A549 (cell line): Measurements from ENCODE around the gene ZSCAN25. TPM values are rescaled to one million over a fixed set of nuclear protein-coding genes. Genes with fewer than 3 reads are reported as not detected.

Source experiments
- ATAC-seq, 2 experiments: fragments of 200-7000 bp in 1 of 2; fragments of >200 bp in 1 of 2; cut with Nextera tagmentation in 1 of 2; cut with Tn5 transposase in 1 of 2; 3 replicates each; pipeline versions ENCODE4 v1.8.0 to v1.9.1; 2018 to 2020; ENCODE audit warnings: mild to moderate bottlenecking in 1 of 2, moderate library complexity in 1 of 2
- CTCF ChIA-PET: fragments of 300-600 bp; sonication (Branson Sonifier 250); formaldehyde crosslinking; extraction: SDS; loops from one replicate; lab custom pipeline; 2021; ENCODE audit warnings: antibody characterized with exemption, inconsistent platforms; lab: Yijun Ruan, JAX
- POLR2A ChIA-PET: fragments of 350-600 bp; formaldehyde crosslinking; extraction: SDS; loops from one replicate; lab custom pipeline; 2021; ENCODE audit warnings: antibody characterized with exemption, inconsistent platforms; lab: Yijun Ruan, JAX
- DNase-seq, 2 experiments: peaks; one replicate each; pipeline versions ENCODE4 v3.0.0 to v3.0.0-alpha.2; 2011 to 2016; ENCODE audit warnings: low read depth in 1 of 2, low spot score in 1 of 2
- FAIRE-seq: peaks from 2 replicates; lab custom pipeline; 2011; peaks lifted over from hg19 to GRCh38; lab: Jason Lieb, UNC
- H3K27ac ChIP-seq, 2 experiments: fragments of >200 bp; sonication (Bioruptor Twin); formaldehyde crosslinking; 3 replicates each; pipeline ENCODE4 v1.5.1; 2016 to 2017
- H3K4me1 ChIP-seq: fragments of >200 bp; sonication (Bioruptor Twin); formaldehyde crosslinking; 3 replicates; pipeline ENCODE4 v1.6.1; 2016
- H3K4me2 ChIP-seq: fragments of >200 bp; sonication (Bioruptor Twin); formaldehyde crosslinking; 3 replicates; pipeline ENCODE4 v1.6.1; 2016
- H3K4me3 ChIP-seq: fragments of >200 bp; sonication (Bioruptor Twin); formaldehyde crosslinking; 3 replicates; pipeline ENCODE4 v1.5.1; 2016
- H3K9me3 ChIP-seq: fragments of >200 bp; sonication (Bioruptor Twin); formaldehyde crosslinking; 3 replicates; pipeline ENCODE4 v1.6.1; 2016
- CBX2 ChIP-seq: fragments of 200-600 bp; sonication (generic); IDR thresholded peaks from 2 replicates; pipeline ENCODE4 v1.6.1; 2016; ENCODE audit warnings: low read depth, mild to moderate bottlenecking, borderline replicate concordance
- CEBPB ChIP-seq, 2 experiments: fragments of >200 bp in 1 of 2; sonication (Bioruptor Twin) in 1 of 2; formaldehyde crosslinking in 1 of 2; IDR thresholded peaks; 2 replicates each; pipeline ENCODE4 v1.6.1; 2012 to 2016
- CHD2 ChIP-seq: fragments of 150-350 bp; IDR thresholded peaks from 2 replicates; pipeline ENCODE4 v1.6.1; 2014; ENCODE audit warnings: low read length; ENCODE audit not compliant: partially characterized antibody
- EP300 ChIP-seq, 2 experiments: fragments of >200 bp; sonication (Bioruptor Twin); formaldehyde crosslinking; IDR thresholded peaks; 2 replicates in 1 of 2; 3 replicates in 1 of 2; pipeline ENCODE4 v1.6.1; 2016 to 2017
- FOSB ChIP-seq: fragments of 250-450 bp; sonication (Bioruptor Pico); IDR thresholded peaks from 2 replicates; pipeline ENCODE4 v1.5.0; 2020; ENCODE audit warnings: mild to moderate bottlenecking, moderate library complexity
- FOXS1 ChIP-seq: fragments of 250-450 bp; sonication (Bioruptor Pico); IDR thresholded peaks from 2 replicates; pipeline ENCODE4 v1.5.0; 2020; ENCODE audit warnings: mild to moderate bottlenecking, moderate library complexity
- GATA3 ChIP-seq: IDR thresholded peaks from 2 replicates; pipeline ENCODE4 v1.6.1; 2012; ENCODE audit warnings: borderline replicate concordance
- HDAC2 ChIP-seq: fragments of 200-600 bp; sonication (generic); IDR thresholded peaks from 2 replicates; pipeline ENCODE4 v1.6.1; 2016
- HEYL ChIP-seq: fragments of 250-450 bp; sonication (Bioruptor Pico); IDR thresholded peaks from 2 replicates; pipeline ENCODE4 v1.8.0; 2021; ENCODE audit warnings: mild to moderate bottlenecking, moderate library complexity
- HOXB5 ChIP-seq: fragments of 250-450 bp; sonication (Bioruptor Pico); IDR thresholded peaks from 2 replicates; pipeline ENCODE4 v1.5.0; 2020; ENCODE audit warnings: mild to moderate bottlenecking, moderate library complexity
- JUNB ChIP-seq: fragments of >200 bp; sonication (Bioruptor Twin); formaldehyde crosslinking; IDR thresholded peaks from 2 replicates; pipeline ENCODE4 v1.6.1; 2016
- MAZ ChIP-seq: fragments of 150-350 bp; IDR thresholded peaks from 2 replicates; pipeline ENCODE4 v1.6.1; 2014; ENCODE audit warnings: antibody characterized with exemption, low read depth, low read length, borderline replicate concordance
- MYC ChIP-seq: IDR thresholded peaks from 2 replicates; pipeline ENCODE4 v1.6.1; 2012; ENCODE audit warnings: mild to moderate bottlenecking, inconsistent platforms, low read length, improper control_type of control experiment, borderline replicate concordance
- NR3C1 ChIP-seq: fragments of >200 bp; sonication (Bioruptor Twin); formaldehyde crosslinking; IDR thresholded peaks from 3 replicates; pipeline ENCODE4 v1.6.1; 2017
- POLR2A ChIP-seq: IDR thresholded peaks from 2 replicates; pipeline ENCODE4 v1.6.1; 2012; ENCODE audit warnings: mild to moderate bottlenecking, low read length
- POLR2AphosphoS2 ChIP-seq: conservative IDR thresholded peaks from 2 replicates; pipeline ENCODE4 v1.6.1; 2012; ENCODE audit warnings: low read length, improper control_type of control experiment, inconsistent platforms
- RAD21 ChIP-seq, 2 experiments: fragments of >200 bp in 1 of 2; sonication (Bioruptor Twin) in 1 of 2; formaldehyde crosslinking in 1 of 2; IDR thresholded peaks in 1 of 2; conservative IDR thresholded peaks in 1 of 2; 2 replicates in 1 of 2; 3 replicates in 1 of 2; pipeline ENCODE4 v1.6.1; 2012 to 2018; ENCODE audit warnings: inconsistent platforms in 1 of 2
- RARB ChIP-seq: fragments of 250-450 bp; sonication (Bioruptor Pico); IDR thresholded peaks from 2 replicates; pipeline ENCODE4 v1.8.0; 2021; ENCODE audit warnings: mild to moderate bottlenecking, moderate library complexity
- RCOR1 ChIP-seq: fragments of 150-350 bp; IDR thresholded peaks from 2 replicates; pipeline ENCODE4 v1.6.1; 2014; ENCODE audit warnings: antibody characterized with exemption, low read length, low read depth
- RFX5 ChIP-seq: fragments of 450-650 bp; IDR thresholded peaks from 2 replicates; pipeline ENCODE4 v1.7.1; 2014; ENCODE audit warnings: antibody characterized with exemption, mild to moderate bottlenecking, moderate library complexity
- TFCP2L1 ChIP-seq: fragments of 250-450 bp; sonication (Bioruptor Pico); IDR thresholded peaks from 2 replicates; pipeline ENCODE4 v1.5.0; 2021; ENCODE audit warnings: mild to moderate bottlenecking
- ZC3H11A ChIP-seq: fragments of 450-650 bp; IDR thresholded peaks from 2 replicates; pipeline ENCODE4 v1.6.1; 2014; ENCODE audit warnings: antibody characterized with exemption, mild to moderate bottlenecking
- WGBS: methylation state at CpG from one replicate; pipeline ENCODE4 v1.1.6; 2017; ENCODE audit errors: missing lambda C conversion rate; 5-methylcytosine and 5-hydroxymethylcytosine counted together
- polyA plus RNA-seq, 4 experiments: library from polyadenylated mRNA; depleted of rRNA in 3 of 4; stranded (reverse); fragments of >200 nt; fragmentation: RNase III in 1 of 4; extraction: RNeasy Plus Mini Kit Qiagen cat#74134 plus additional on column Dnase treatment in 1 of 4; gene quantifications; 2 replicates in 3 of 4; 3 replicates in 1 of 4; pipeline ENCODE4 v1.2.3, GENCODE V29; 2011 to 2017
- TF ChIP-seq, protein P1 (sequence below): fragments of 250-450 bp; sonication (Bioruptor Pico); IDR thresholded peaks from 2 replicates; pipeline ENCODE4 v1.5.0; 2021; ENCODE audit warnings: mild to moderate bottlenecking, moderate library complexity, borderline replicate concordance
- TF ChIP-seq, protein P2 (sequence below): IDR thresholded peaks from 2 replicates; pipeline ENCODE4 v1.6.1; 2012
- TF ChIP-seq, protein P3 (sequence below): fragments of 250-450 bp; sonication (Bioruptor Pico); IDR thresholded peaks from 2 replicates; pipeline ENCODE4 v1.5.0; 2020; ENCODE audit warnings: low read depth, mild to moderate bottlenecking, moderate library complexity
- TF ChIP-seq, protein P4 (sequence below): fragments of >200 bp; sonication (Bioruptor Twin); formaldehyde crosslinking; IDR thresholded peaks from 3 replicates; pipeline ENCODE4 v1.5.1; 2016

ZSCAN25 gene
- polyA plus RNA-seq, 2 of the 4 experiments (the other 2 are of a cell fraction): 7.5 to 9.3 TPM

DNA sequence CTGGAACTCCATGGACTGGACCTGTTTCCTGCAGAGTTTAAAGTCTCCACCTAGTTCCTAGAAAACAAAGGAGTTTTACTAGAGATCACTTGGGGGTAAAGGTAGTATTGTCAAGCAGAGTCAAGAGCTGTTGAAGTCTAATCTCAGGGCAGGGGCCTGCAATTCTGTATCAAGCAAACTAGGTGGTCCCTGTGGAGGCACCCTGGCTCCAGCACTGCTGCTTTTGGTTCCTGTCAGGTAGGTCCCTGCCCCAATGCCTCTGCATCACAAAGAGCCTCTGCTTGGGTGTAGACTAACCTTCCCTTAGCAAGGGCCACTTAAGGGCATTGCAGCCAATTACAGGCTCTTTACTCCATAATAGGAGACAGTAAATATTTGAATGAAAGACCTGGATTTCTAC lies 22.5 kb downstream of the ZSCAN25 start (continued):
- TF ChIP-seq, protein P1, sequence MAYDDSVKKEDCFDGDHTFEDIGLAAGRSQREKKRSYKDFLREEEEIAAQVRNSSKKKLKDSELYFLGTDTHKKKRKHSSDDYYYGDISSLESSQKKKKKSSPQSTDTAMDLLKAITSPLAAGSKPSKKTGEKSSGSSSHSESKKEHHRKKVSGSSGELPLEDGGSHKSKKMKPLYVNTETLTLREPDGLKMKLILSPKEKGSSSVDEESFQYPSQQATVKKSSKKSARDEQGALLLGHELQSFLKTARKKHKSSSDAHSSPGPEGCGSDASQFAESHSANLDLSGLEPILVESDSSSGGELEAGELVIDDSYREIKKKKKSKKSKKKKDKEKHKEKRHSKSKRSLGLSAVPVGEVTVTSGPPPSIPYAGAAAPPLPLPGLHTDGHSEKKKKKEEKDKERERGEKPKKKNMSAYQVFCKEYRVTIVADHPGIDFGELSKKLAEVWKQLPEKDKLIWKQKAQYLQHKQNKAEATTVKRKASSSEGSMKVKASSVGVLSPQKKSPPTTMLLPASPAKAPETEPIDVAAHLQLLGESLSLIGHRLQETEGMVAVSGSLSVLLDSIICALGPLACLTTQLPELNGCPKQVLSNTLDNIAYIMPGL (CRISPR knock-in tag): no peak
- TF ChIP-seq EP300 (IDR thresholded peaks at IDR 0.05): no peak

DNA sequence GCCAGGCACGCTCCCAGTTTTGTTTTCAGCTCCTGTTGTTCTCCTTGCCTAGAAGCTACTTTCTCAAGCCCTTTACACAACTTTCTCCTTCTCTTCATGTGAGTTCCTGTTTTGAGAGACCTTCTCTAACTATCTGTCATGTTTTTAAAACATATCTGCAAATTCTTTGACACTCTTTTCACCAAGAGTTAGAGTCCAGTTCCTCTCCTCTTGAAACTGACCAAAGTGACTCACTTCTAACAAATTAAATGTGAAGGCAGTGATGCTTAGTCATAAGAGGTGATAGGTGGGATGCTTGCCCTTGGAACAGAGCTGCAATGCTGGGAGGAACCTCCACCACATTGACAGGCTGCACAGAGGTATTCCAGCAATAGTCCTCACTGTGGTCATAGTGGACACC lies 25.3 kb downstream of the ZSCAN25 start:
- FAIRE-seq: no peak
- H3K4me2 ChIP-seq: no peak overlapping the region
- H3K4me1 ChIP-seq: no peaks in the 10 kb centered on the region
- ATAC-seq: no peak
- ChIA-PET POLR2A (no interaction called here), CTCF (interaction anchor here (1.0 to 2.1 kb wide), 4 partner anchors 11 to 198 kb away, joined by 3 to 4 read pairs (median 4); partner anchors contain the start of gene ZSCAN25)
- TF ChIP-seq POLR2A: no peak
- no peak for TF ChIP-seq CHD2
- TF ChIP-seq CBX2: no peak
- TF ChIP-seq, protein P2, sequence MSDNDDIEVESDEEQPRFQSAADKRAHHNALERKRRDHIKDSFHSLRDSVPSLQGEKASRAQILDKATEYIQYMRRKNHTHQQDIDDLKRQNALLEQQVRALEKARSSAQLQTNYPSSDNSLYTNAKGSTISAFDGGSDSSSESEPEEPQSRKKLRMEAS: no peak
- TF ChIP-seq JUNB: no peak
- no peak for TF ChIP-seq MYC
- no peak for TF ChIP-seq TFCP2L1 (CRISPR knock-in tag)
- TF ChIP-seq HEYL: no peak
- no peak for TF ChIP-seq RFX5
- TF ChIP-seq MAZ: no peak
- WGBS: 84% methylated on average over 1 of the region's 1 CpG
- H3K27ac ChIP-seq: no peak overlapping the region
- H3K4me3 ChIP-seq: no peak overlapping the region
- peaks cover 3% of the 10 kb centered on the region; the same call in 2 of the 3 replicates for H3K9me3 ChIP-seq
- no peak for DNase-seq

DNA sequence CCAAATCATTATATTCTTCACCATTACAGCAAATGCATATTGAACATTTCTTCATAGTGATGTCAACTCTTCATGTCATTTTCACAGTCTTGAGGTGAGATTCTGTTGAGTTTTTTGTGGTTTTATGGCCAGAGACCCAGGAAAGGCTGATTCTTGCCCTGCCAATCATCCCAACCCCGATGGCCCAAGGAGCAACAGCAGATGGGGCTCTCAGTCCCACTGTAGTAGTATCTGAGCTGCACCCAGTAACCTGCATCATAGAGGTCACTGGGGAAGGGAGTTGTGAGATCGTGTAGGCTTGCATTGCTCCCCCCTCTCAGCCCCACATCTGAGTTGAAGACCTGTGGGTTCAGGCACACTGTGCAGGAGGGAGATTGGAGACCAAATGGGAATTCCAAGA lies 26.7 kb downstream of the ZSCAN25 start:
- CTCF ChIA-PET: no interaction called here
- no peak overlapping the region for H3K27ac ChIP-seq
- DNase-seq: no peak
- no peak for FAIRE-seq
- H3K4me3 ChIP-seq: no peak overlapping the region
- no peak for ATAC-seq
- H3K4me1 ChIP-seq: no peaks in the 10 kb centered on the region
- no peak overlapping the region for H3K4me2 ChIP-seq
- TF ChIP-seq CEBPB (IDR thresholded peaks at IDR 0.05) (no peak), JUNB (no peak), FOXS1 (CRISPR knock-in tag) (no peak), NR3C1 (no peak), POLR2AphosphoS2 (no peak), FOSB (CRISPR knock-in tag) (no peak), HDAC2 (no peak), CHD2 (no peak), RARB (CRISPR knock-in tag) (no peak), GATA3 (no peak), RCOR1 (no peak), RAD21 (conservative IDR thresholded peaks at IDR 0.05 in 1 of 2, IDR thresholded peaks at IDR 0.05 in 1 of 2) (no peak), ZC3H11A (no peak), HOXB5 (CRISPR knock-in tag) (no peak)
- TF ChIP-seq, protein P2: no peak
- TF ChIP-seq, protein P3, sequence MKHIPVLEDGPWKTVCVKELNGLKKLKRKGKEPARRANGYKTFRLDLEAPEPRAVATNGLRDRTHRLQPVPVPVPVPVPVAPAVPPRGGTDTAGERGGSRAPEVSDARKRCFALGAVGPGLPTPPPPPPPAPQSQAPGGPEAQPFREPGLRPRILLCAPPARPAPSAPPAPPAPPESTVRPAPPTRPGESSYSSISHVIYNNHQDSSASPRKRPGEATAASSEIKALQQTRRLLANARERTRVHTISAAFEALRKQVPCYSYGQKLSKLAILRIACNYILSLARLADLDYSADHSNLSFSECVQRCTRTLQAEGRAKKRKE (CRISPR knock-in tag): no peak
- TF ChIP-seq, protein P4, sequence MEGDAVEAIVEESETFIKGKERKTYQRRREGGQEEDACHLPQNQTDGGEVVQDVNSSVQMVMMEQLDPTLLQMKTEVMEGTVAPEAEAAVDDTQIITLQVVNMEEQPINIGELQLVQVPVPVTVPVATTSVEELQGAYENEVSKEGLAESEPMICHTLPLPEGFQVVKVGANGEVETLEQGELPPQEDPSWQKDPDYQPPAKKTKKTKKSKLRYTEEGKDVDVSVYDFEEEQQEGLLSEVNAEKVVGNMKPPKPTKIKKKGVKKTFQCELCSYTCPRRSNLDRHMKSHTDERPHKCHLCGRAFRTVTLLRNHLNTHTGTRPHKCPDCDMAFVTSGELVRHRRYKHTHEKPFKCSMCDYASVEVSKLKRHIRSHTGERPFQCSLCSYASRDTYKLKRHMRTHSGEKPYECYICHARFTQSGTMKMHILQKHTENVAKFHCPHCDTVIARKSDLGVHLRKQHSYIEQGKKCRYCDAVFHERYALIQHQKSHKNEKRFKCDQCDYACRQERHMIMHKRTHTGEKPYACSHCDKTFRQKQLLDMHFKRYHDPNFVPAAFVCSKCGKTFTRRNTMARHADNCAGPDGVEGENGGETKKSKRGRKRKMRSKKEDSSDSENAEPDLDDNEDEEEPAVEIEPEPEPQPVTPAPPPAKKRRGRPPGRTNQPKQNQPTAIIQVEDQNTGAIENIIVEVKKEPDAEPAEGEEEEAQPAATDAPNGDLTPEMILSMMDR: no peak
- POLR2A ChIA-PET: no interaction called here
- peaks cover 3% of the 10 kb centered on the region; the same call in 2 of the 3 replicates for H3K9me3 ChIP-seq
- 62% methylated on average over 2 of the region's 2 CpGs for WGBS
